Esophagus squamous epithelium (tissue), 4 donors: ENCODE measurements around the gene ETV6.

Experiments
- CTCF ChIP-seq, 6 experiments: fragments of 450-650 bp in 4 of 6; fragments of 200-600 bp in 2 of 6; sonication (generic) in 2 of 6; IDR thresholded peaks; one replicate each; pipeline ENCODE4 v1.5.1; 2016 to 2019; ENCODE audit warnings: antibody characterized with exemption in 6 of 6, mild to moderate bottlenecking in 4 of 6, moderate library complexity in 4 of 6
- POLR2A ChIP-seq, 4 donors: fragments of 450-650 bp; IDR thresholded peaks; one replicate each; pipeline ENCODE4 v1.6.1; 2017; ENCODE audit warnings: antibody characterized with exemption in 4 of 4, mild to moderate bottlenecking in 4 of 4, moderate library complexity in 3 of 4

- TF ChIP-seq CTCF (IDR thresholded peaks at IDR 0.05) (no peak), POLR2A (IDR thresholded peaks at IDR 0.05) (no peak)
These were observed 173.6 kb downstream of the ETV6 start for GRCh38 chr12:11823043-11823442.
